Panc1 (cell line): ENCODE results near the gene MAP3K14. TPM values are rescaled to one million over a fixed set of nuclear protein-coding genes. Genes with fewer than 3 reads are reported as not detected.

Experiments used
- ATAC-seq: fragments of 200-7000 bp; cut with Tn5 transposase; 2 replicates; pipeline ENCODE4 v1.9.1; 2020; ENCODE audit warnings: mild to moderate bottlenecking, moderate library complexity
- BruUV-seq: library from RNA; stranded (reverse); fragments of 400-500 nt; replicated peaks from 2 replicates; lab custom pipeline; 2021; lab: Mats Ljungman, UMichigan
- CTCF ChIA-PET: fragments of 300-600 bp; sonication (Branson Sonifier 250); formaldehyde crosslinking; loops from one replicate; lab custom pipeline; 2022; ENCODE audit warnings: antibody characterized with exemption; lab: Charles Lee
- POLR2A ChIA-PET: fragments of 300-600 bp; sonication (Branson Sonifier 250); formaldehyde crosslinking; loops from one replicate; lab custom pipeline; 2022; ENCODE audit warnings: antibody characterized with exemption; lab: Charles Lee
- DNase-seq: peaks from one replicate; pipeline ENCODE4 v3.0.0-alpha.2; 2010; ENCODE audit warnings: low read depth, low spot score
- H3K27ac ChIP-seq: 2 replicates; pipeline ENCODE4 v1.5.1; 2011; ENCODE audit warnings: mild to moderate bottlenecking, low read length, inconsistent platforms
- H3K27me3 ChIP-seq: fragments of 200-500 bp; sonication (Bioruptor generic); 2 replicates; pipeline ENCODE4 v1.6.0; 2014; ENCODE audit warnings: low read length, inconsistent platforms; ENCODE audit not compliant: control insufficient read depth, insufficient read depth
- H3K36me3 ChIP-seq: fragments of 200-500 bp; sonication (Bioruptor generic); 2 replicates; pipeline ENCODE4 v1.5.1; 2014; ENCODE audit warnings: inconsistent platforms, mild to moderate bottlenecking, low read length, moderate library complexity; ENCODE audit not compliant: control insufficient read depth, insufficient read depth
- H3K4me1 ChIP-seq: 2 replicates; pipeline ENCODE4 v1.5.1; 2011; ENCODE audit warnings: inconsistent platforms, mild to moderate bottlenecking, low read length, moderate library complexity; ENCODE audit not compliant: control insufficient read depth, insufficient read depth
- H3K4me3 ChIP-seq, 2 experiments: 2 replicates each; pipeline ENCODE4 v1.5.1; 2011 to 2012; ENCODE audit warnings: low read depth in 2 of 2, low read length in 2 of 2, mild to moderate bottlenecking in 2 of 2, inconsistent platforms in 1 of 2, moderate library complexity in 1 of 2
- H3K9me3 ChIP-seq: fragments of 200-500 bp; sonication (Bioruptor generic); 2 replicates; pipeline ENCODE4 v1.5.1; 2014; ENCODE audit warnings: low read depth, mild to moderate bottlenecking, inconsistent platforms, low read length, moderate library complexity; ENCODE audit not compliant: control insufficient read depth, insufficient read depth
- CTCF ChIP-seq: fragments of 450-650 bp; IDR thresholded peaks from 2 replicates; pipeline ENCODE4 v1.5.1; 2017; ENCODE audit warnings: mild to moderate bottlenecking
- POLR2AphosphoS5 ChIP-seq: IDR thresholded peaks from 2 replicates; pipeline ENCODE4 v1.6.1; 2012; ENCODE audit warnings: mild to moderate bottlenecking, low read depth, low read length, moderate library complexity
- REST ChIP-seq, 2 experiments: IDR thresholded peaks; 2 replicates each; pipeline ENCODE4 v1.6.1; 2011 to 2012; ENCODE audit warnings: low read depth in 2 of 2, control low read depth in 1 of 2, low read length in 1 of 2, mild to moderate bottlenecking in 1 of 2, moderate library complexity in 1 of 2; ENCODE audit not compliant: insufficient read depth in 1 of 2
- SIN3A ChIP-seq: IDR thresholded peaks from 2 replicates; pipeline ENCODE4 v1.6.1; 2012; ENCODE audit warnings: low read depth, mild to moderate bottlenecking, low read length, moderate library complexity, borderline replicate concordance; ENCODE audit not compliant: insufficient read depth
- TCF7L2 ChIP-seq: IDR thresholded peaks from 2 replicates; pipeline ENCODE4 v1.6.1; 2011; ENCODE audit warnings: mild to moderate bottlenecking, low read depth, low read length, inconsistent platforms
- in situ Hi-C: cut with HindIII; loops from 2 replicates; pipeline ENCODE4 v1.10.0; 2016; ENCODE audit warnings: low sequenced_read_pairs, low pct_unique_long_range_greater_than_20kb
- intact Hi-C: fragments of 100-400 bp; cut with micrococcal nuclease; formaldehyde crosslinking; loops from one replicate; pipeline ENCODE4 v1.10.0; 2022; ENCODE audit not compliant: unreplicated experiment
- total RNA-seq: library from RNA; stranded (reverse); gene quantifications from one replicate; pipeline ENCODE4 v1.2.1, GENCODE V29; 2021; ENCODE audit not compliant: unreplicated experiment

Gene MAP3K14
- total RNA-seq, 1 experiment from 2014 or later = 80.8 TPM

GRCh38 chr17:45247429-45248131 is 69.2 kb downstream of the MAP3K14 start:
- Histone ChIP-seq H3K27ac (peak overlapping the region; percentile 84), H3K4me1 (peaks cover 10% of the 10 kb centered on the region), H3K4me3 (peak overlapping the region; percentile 63 to 64), H3K36me3 (no peaks in the 10 kb centered on the region; the same call in 1 of the 2 replicates), H3K9me3 (no peaks in the 10 kb centered on the region), H3K27me3 (no peaks in the 10 kb centered on the region)
- DNase-seq (peak; percentile 46), ATAC-seq (peak; percentile 96)
- POLR2A ChIA-PET = no interaction called here
- in situ Hi-C loops = no loop called here
- TF ChIP-seq POLR2AphosphoS5 (peak; percentile 58), CTCF (no peak)
- BruUV-seq = no TSS peak
- intact Hi-C loops = no loop called here
- CTCF ChIA-PET = no interaction called here

- H3K27me3 ChIP-seq = no peaks in the 10 kb centered on the region
- no peaks in the 10 kb centered on the region; the same call in 1 of the 2 replicates for H3K36me3 ChIP-seq
Measured at GRCh38 chr17:45246861-45247428, 69.9 kb downstream of the MAP3K14 start.

More at GRCh38 chr17:45246861-45247428, 69.9 kb downstream of the MAP3K14 start:
- TF ChIP-seq REST (IDR thresholded peaks at IDR 0.05; ENCODE audit: insufficient read depth in 1 of 2, low read depth in 2 of 2, low read length in 1 of 2) (no peak), CTCF (peak; percentile 72; the same call in 1 of the 2 replicates), SIN3A (no peak), POLR2AphosphoS5 (no peak), TCF7L2 (no peak)
- Histone ChIP-seq H3K9me3 (no peaks in the 10 kb centered on the region), H3K4me1 (peaks cover 10% of the 10 kb centered on the region), H3K27ac (peak overlapping the region; percentile 68), H3K4me3 (peak overlapping the region; percentile 63 to 64)
- intact Hi-C loops = no loop called here
- in situ Hi-C loops = no loop called here
- ATAC-seq (peak; percentile 24; the same call in 1 of the 2 replicates), DNase-seq (no peak)
- POLR2A ChIA-PET = no interaction called here
- CTCF ChIA-PET = no interaction called here
- no TSS peak for BruUV-seq
